Cerebellar cortex (tissue), 1 donor: ENCODE data around the gene ZNF786.

Source experiments
- DNase-seq: peaks from one replicate; pipeline ENCODE4 v3.0.0-alpha.2; 2015; ENCODE audit warnings: low spot score

Gene ZNF786

GRCh38 chr7:149028346-149029109 is 62.0 kb downstream of the ZNF786 start, which contains the start of gene PDIA4:
Gene PDIA4 (minus strand): TSS chr7:149028505. CDS start chr7:149028408, 97 bp downstream.
- peak; percentile 99 for DNase-seq

- peak; percentile 23 for DNase-seq
Observed at GRCh38 chr7:149027611-149028345, 62.7 kb downstream of the ZNF786 start.

- DNase-seq: no peak
Observed at GRCh38 chr7:149027055-149027454, 63.5 kb downstream of the ZNF786 start.

- no peak for DNase-seq
Observed at GRCh38 chr7:149023662-149024061, 66.9 kb downstream of the ZNF786 start.

GRCh38 chr7:149022756-149023360 is 67.7 kb downstream of the ZNF786 start:
- peak; percentile 15 for DNase-seq

GRCh38 chr7:149021725-149022062 is 68.8 kb downstream of the ZNF786 start:
- no peak for DNase-seq

GRCh38 chr7:149020483-149020882 is 70.0 kb downstream of the ZNF786 start:
- no peak for DNase-seq
